BE2C (cell line): ENCODE data around the gene PLCH2.

ENCODE experiments used
- DNase-seq: peaks from one replicate; pipeline ENCODE4 v3.0.0-alpha.2; 2020
- H3K27me3 ChIP-seq: fragments of 250-450 bp; sonication (Bioruptor Pico); 2 replicates; pipeline ENCODE4 v1.5.1; 2020; ENCODE audit warnings: mild to moderate bottlenecking
- H3K36me3 ChIP-seq: fragments of 250-450 bp; sonication (Bioruptor Pico); 2 replicates; pipeline ENCODE4 v1.5.1; 2020; ENCODE audit warnings: mild to moderate bottlenecking
- H3K4me1 ChIP-seq: fragments of 250-450 bp; sonication (Bioruptor Pico); 2 replicates; pipeline ENCODE4 v1.5.1; 2020
- H3K4me3 ChIP-seq: 2 replicates; pipeline ENCODE4 v1.5.1; 2011; ENCODE audit warnings: low read depth, low read length
- H3K9me3 ChIP-seq: fragments of 250-450 bp; sonication (Bioruptor Pico); 2 replicates; pipeline ENCODE4 v1.5.1; 2020
- CTCF ChIP-seq: IDR thresholded peaks from 2 replicates; pipeline ENCODE4 v1.5.1; 2012; ENCODE audit warnings: mild to moderate bottlenecking, low read depth, low read length

The PLCH2 gene

GRCh38 chr1:2479618-2480017, 3.5 kb downstream of the PLCH2 start:
- Histone ChIP-seq H3K9me3 (no peaks in the 10 kb centered on the region), H3K4me3 (no peak overlapping the region), H3K36me3 (no peaks in the 10 kb centered on the region), H3K4me1 (peaks cover 44% of the 10 kb centered on the region), H3K27me3 (no peaks in the 10 kb centered on the region)
- no peak for TF ChIP-seq CTCF
- DNase-seq, result no peak

DNA sequence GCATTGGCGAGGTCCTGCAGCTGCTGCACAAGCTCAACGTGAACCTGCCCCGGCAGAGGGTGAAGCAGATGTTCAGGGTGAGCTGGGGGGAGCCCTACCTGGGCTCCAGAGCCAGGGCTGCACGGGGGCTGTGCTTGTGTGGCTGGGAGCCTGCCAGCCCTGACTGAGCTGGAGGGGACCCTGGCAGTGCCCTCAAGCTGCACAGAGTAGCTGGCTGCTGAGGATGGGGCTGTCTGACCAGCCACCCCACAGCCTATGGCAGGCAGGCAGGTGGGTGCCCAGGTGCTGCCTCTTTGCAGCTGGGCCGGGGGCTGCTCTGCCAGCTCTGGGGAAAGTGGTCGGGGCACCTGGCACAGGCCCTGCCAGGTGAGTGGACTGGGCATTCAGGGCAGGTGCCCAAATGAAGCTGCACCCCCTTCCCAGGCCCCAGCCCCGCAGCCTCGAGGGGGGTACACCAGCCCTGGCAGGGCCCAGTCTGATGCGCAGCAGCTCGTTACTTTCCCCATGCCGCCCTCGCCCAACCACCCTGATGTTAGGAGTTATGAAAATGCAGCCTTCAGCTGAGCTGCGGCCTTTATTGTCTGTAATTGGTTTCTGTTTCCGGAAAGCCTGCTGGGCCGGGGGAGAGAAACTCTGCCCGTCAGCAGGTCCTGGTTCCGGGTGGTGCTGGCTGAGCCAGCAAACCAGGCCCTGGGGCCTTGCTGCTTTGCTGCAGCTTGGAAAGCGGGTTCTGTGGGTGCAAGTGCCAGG, 4.3 kb downstream of the PLCH2 start:
- Histone ChIP-seq H3K4me3 (no peak overlapping the region), H3K27me3 (no peaks in the 10 kb centered on the region), H3K9me3 (no peaks in the 10 kb centered on the region), H3K36me3 (no peaks in the 10 kb centered on the region), H3K4me1 (peaks cover 38% of the 10 kb centered on the region)
- TF ChIP-seq CTCF, result no peak
- peak; percentile 34 for DNase-seq

GRCh38 chr1:2480986-2481364, 4.9 kb downstream of the PLCH2 start:
- no peak for TF ChIP-seq CTCF
- Histone ChIP-seq H3K9me3 (no peaks in the 10 kb centered on the region), H3K27me3 (no peaks in the 10 kb centered on the region), H3K36me3 (no peaks in the 10 kb centered on the region), H3K4me3 (no peak overlapping the region), H3K4me1 (peaks cover 33% of the 10 kb centered on the region)
- peak; percentile 69 for DNase-seq

- peak; percentile 64 for DNase-seq
- Histone ChIP-seq H3K36me3 (no peaks in the 10 kb centered on the region), H3K4me3 (no peak overlapping the region), H3K9me3 (no peaks in the 10 kb centered on the region), H3K4me1 (peaks cover 31% of the 10 kb centered on the region), H3K27me3 (no peaks in the 10 kb centered on the region)
- TF ChIP-seq CTCF, result no peak
These were observed 5.8 kb downstream of the PLCH2 start for GRCh38 chr1:2481885-2482284.

- Histone ChIP-seq H3K4me1 (peaks cover 31% of the 10 kb centered on the region), H3K27me3 (no peaks in the 10 kb centered on the region), H3K9me3 (no peaks in the 10 kb centered on the region), H3K4me3 (no peak overlapping the region), H3K36me3 (no peaks in the 10 kb centered on the region)
- no peak for TF ChIP-seq CTCF
- no peak for DNase-seq
These were observed 6.5 kb downstream of the PLCH2 start for GRCh38 chr1:2482588-2482987.

GRCh38 chr1:2483026-2483425, 6.9 kb downstream of the PLCH2 start:
- peaks cover 31% of the 10 kb centered on the region for H3K4me1 ChIP-seq
- no peak overlapping the region for H3K4me3 ChIP-seq
- no peaks in the 10 kb centered on the region for H3K36me3 ChIP-seq
- no peaks in the 10 kb centered on the region for H3K9me3 ChIP-seq
- no peak for TF ChIP-seq CTCF
- DNase-seq, result no peak
- H3K27me3 ChIP-seq, result no peaks in the 10 kb centered on the region
